ENCODE data around the gene HDAC8.
"Not testable (repeated sequence)": the region's sequence is repeated elsewhere in the genome, so short reads cannot be mapped to it uniquely, and the experiment has no call there.

The HDAC8 gene

GRCh38 chrX:72430405-72430968 lies 142.2 kb downstream of the HDAC8 start:
- no peaks in the 10 kb centered on the region for H3K4me1 ChIP-seq (ENCODE audit: control insufficient read depth in 5 of 5, insufficient read depth in 5 of 5, low read length in 5 of 5)
- peaks cover 0 to 2% (median 0%) of the 10 kb centered on the region in 5 donors for H3K27me3 ChIP-seq (ENCODE audit: control insufficient read depth in 5 of 5, insufficient read depth in 4 of 5, low read length in 5 of 5)
- peaks cover 0 to 5% (median 0%) of the 10 kb centered on the region in 5 donors for H3K9me3 ChIP-seq (ENCODE audit: control insufficient read depth in 5 of 5, low read length in 5 of 5)
- no peak overlapping the region for H3K27ac ChIP-seq (ENCODE audit: low read depth, low read length)
- H3K4me3 ChIP-seq (ENCODE audit: low read depth in 1 of 5, low read length in 5 of 5), result no peak overlapping the region
- H3K9ac ChIP-seq (ENCODE audit: low read length in 5 of 5), result no peak overlapping the region
- H3K36me3 ChIP-seq (ENCODE audit: control insufficient read depth in 5 of 5, insufficient read depth in 5 of 5, low read length in 5 of 5), result no peaks in the 10 kb centered on the region

- no peak overlapping the region for H3K4me3 ChIP-seq (ENCODE audit: low read depth in 1 of 5, low read length in 5 of 5)
- no peaks in the 10 kb centered on the region for H3K4me1 ChIP-seq (ENCODE audit: control insufficient read depth in 5 of 5, insufficient read depth in 5 of 5, low read length in 5 of 5)
- peaks cover 0 to 33% (median 22%) of the 10 kb centered on the region in 5 donors for H3K9me3 ChIP-seq (ENCODE audit: control insufficient read depth in 5 of 5, low read length in 5 of 5)
- no peak overlapping the region for H3K9ac ChIP-seq (ENCODE audit: low read length in 5 of 5)
- no peaks in the 10 kb centered on the region for H3K27me3 ChIP-seq (ENCODE audit: control insufficient read depth in 5 of 5, insufficient read depth in 4 of 5, low read length in 5 of 5)
- H3K27ac ChIP-seq (ENCODE audit: low read depth, low read length), result no peak overlapping the region
- H3K36me3 ChIP-seq (ENCODE audit: control insufficient read depth in 5 of 5, insufficient read depth in 5 of 5, low read length in 5 of 5), result no peaks in the 10 kb centered on the region
Measured at GRCh38 chrX:72421797-72422196, 150.8 kb downstream of the HDAC8 start.

GRCh38 chrX:72409993-72410392 lies 162.7 kb downstream of the HDAC8 start:
- no peak overlapping the region for H3K27ac ChIP-seq (ENCODE audit: low read depth, low read length)
- no peak overlapping the region for H3K4me3 ChIP-seq (ENCODE audit: low read depth in 1 of 5, low read length in 5 of 5)
- peaks cover 0 to 5% (median 0%) of the 10 kb centered on the region in 5 donors for H3K27me3 ChIP-seq (ENCODE audit: control insufficient read depth in 5 of 5, insufficient read depth in 4 of 5, low read length in 5 of 5)
- H3K4me1 ChIP-seq (ENCODE audit: control insufficient read depth in 5 of 5, insufficient read depth in 5 of 5, low read length in 5 of 5), result no peaks in the 10 kb centered on the region
- no peak overlapping the region for H3K9ac ChIP-seq (ENCODE audit: low read length in 5 of 5)
- peaks cover 0 to 4% (median 2%) of the 10 kb centered on the region in 5 donors for H3K9me3 ChIP-seq (ENCODE audit: control insufficient read depth in 5 of 5, low read length in 5 of 5)
- no peaks in the 10 kb centered on the region for H3K36me3 ChIP-seq (ENCODE audit: control insufficient read depth in 5 of 5, insufficient read depth in 5 of 5, low read length in 5 of 5)

GRCh38 chrX:72408885-72409284 lies 163.8 kb downstream of the HDAC8 start:
- Histone ChIP-seq H3K4me1 (ENCODE audit: control insufficient read depth in 5 of 5, insufficient read depth in 5 of 5, low read length in 5 of 5) (no peaks in the 10 kb centered on the region), H3K9ac (ENCODE audit: low read length in 5 of 5) (no peak overlapping the region)

GRCh38 chrX:72405136-72405535 lies 167.5 kb downstream of the HDAC8 start:
- H3K9me3 ChIP-seq (ENCODE audit: control insufficient read depth in 5 of 5, low read length in 5 of 5); H3K27ac ChIP-seq (ENCODE audit: low read depth, low read length); H3K36me3 ChIP-seq (ENCODE audit: control insufficient read depth in 5 of 5, insufficient read depth in 5 of 5, low read length in 5 of 5); H3K4me1 ChIP-seq (ENCODE audit: control insufficient read depth in 5 of 5, insufficient read depth in 5 of 5, low read length in 5 of 5); H3K9ac ChIP-seq (ENCODE audit: low read length in 5 of 5); H3K4me3 ChIP-seq (ENCODE audit: low read depth in 1 of 5, low read length in 5 of 5); H3K27me3 ChIP-seq (ENCODE audit: control insufficient read depth in 5 of 5, insufficient read depth in 4 of 5, low read length in 5 of 5): not testable (repeated sequence)

More at GRCh38 chrX:72408885-72409284, 163.8 kb downstream of the HDAC8 start:
- H3K9me3 ChIP-seq (ENCODE audit: control insufficient read depth in 5 of 5, low read length in 5 of 5), result peaks cover 0 to 4% (median 2%) of the 10 kb centered on the region in 5 donors
- H3K27me3 ChIP-seq (ENCODE audit: control insufficient read depth in 5 of 5, insufficient read depth in 4 of 5, low read length in 5 of 5), result peaks cover 0 to 5% (median 0%) of the 10 kb centered on the region in 5 donors
- H3K36me3 ChIP-seq (ENCODE audit: control insufficient read depth in 5 of 5, insufficient read depth in 5 of 5, low read length in 5 of 5), result no peaks in the 10 kb centered on the region
- no peak overlapping the region for H3K4me3 ChIP-seq (ENCODE audit: low read depth in 1 of 5, low read length in 5 of 5)
- H3K27ac ChIP-seq (ENCODE audit: low read depth, low read length), result no peak overlapping the region

- Histone ChIP-seq H3K4me1 (ENCODE audit: control insufficient read depth in 5 of 5, insufficient read depth in 5 of 5, low read length in 5 of 5) (no peaks in the 10 kb centered on the region), H3K27ac (ENCODE audit: low read depth, low read length) (no peak overlapping the region), H3K9ac (ENCODE audit: low read length in 5 of 5) (no peak overlapping the region), H3K36me3 (ENCODE audit: control insufficient read depth in 5 of 5, insufficient read depth in 5 of 5, low read length in 5 of 5) (no peaks in the 10 kb centered on the region), H3K4me3 (ENCODE audit: low read depth in 1 of 5, low read length in 5 of 5) (no peak overlapping the region), H3K9me3 (ENCODE audit: control insufficient read depth in 5 of 5, low read length in 5 of 5) (peaks cover 0 to 4% (median 0%) of the 10 kb centered on the region in 5 donors), H3K27me3 (ENCODE audit: control insufficient read depth in 5 of 5, insufficient read depth in 4 of 5, low read length in 5 of 5) (no peaks in the 10 kb centered on the region)
Measured at GRCh38 chrX:72402614-72403013, 170.0 kb downstream of the HDAC8 start.

- Histone ChIP-seq H3K4me1 (ENCODE audit: control insufficient read depth in 5 of 5, insufficient read depth in 5 of 5, low read length in 5 of 5) (peaks cover 0 to 20% (median 18%) of the 10 kb centered on the region in 5 donors), H3K9ac (ENCODE audit: low read length in 5 of 5) (no peak overlapping the region), H3K27ac (ENCODE audit: low read depth, low read length) (no peak overlapping the region), H3K9me3 (ENCODE audit: control insufficient read depth in 5 of 5, low read length in 5 of 5) (peaks cover 0 to 4% (median 0%) of the 10 kb centered on the region in 5 donors), H3K36me3 (ENCODE audit: control insufficient read depth in 5 of 5, insufficient read depth in 5 of 5, low read length in 5 of 5) (no peaks in the 10 kb centered on the region), H3K4me3 (ENCODE audit: low read depth in 1 of 5, low read length in 5 of 5) (no peak overlapping the region), H3K27me3 (ENCODE audit: control insufficient read depth in 5 of 5, insufficient read depth in 4 of 5, low read length in 5 of 5) (peaks cover 0 to 3% (median 0%) of the 10 kb centered on the region in 5 donors)
Measured at GRCh38 chrX:72399816-72400215, 172.8 kb downstream of the HDAC8 start.

- Histone ChIP-seq H3K4me1 (ENCODE audit: control insufficient read depth in 5 of 5, insufficient read depth in 5 of 5, low read length in 5 of 5) (peaks cover 0 to 36% (median 22%) of the 10 kb centered on the region in 5 donors), H3K27me3 (ENCODE audit: control insufficient read depth in 5 of 5, insufficient read depth in 4 of 5, low read length in 5 of 5) (peaks cover 0 to 6% (median 3%) of the 10 kb centered on the region in 5 donors), H3K9me3 (ENCODE audit: control insufficient read depth in 5 of 5, low read length in 5 of 5) (peaks cover 0 to 3% (median 0%) of the 10 kb centered on the region in 5 donors), H3K36me3 (ENCODE audit: control insufficient read depth in 5 of 5, insufficient read depth in 5 of 5, low read length in 5 of 5) (no peaks in the 10 kb centered on the region), H3K4me3 (ENCODE audit: low read depth in 1 of 5, low read length in 5 of 5) (no peak overlapping the region), H3K9ac (ENCODE audit: low read length in 5 of 5) (no peak overlapping the region), H3K27ac (ENCODE audit: low read depth, low read length) (no peak overlapping the region)
Measured at GRCh38 chrX:72396117-72396516, 176.5 kb downstream of the HDAC8 start.

GRCh38 chrX:72395237-72395636 lies 177.4 kb downstream of the HDAC8 start:
- H3K4me1 ChIP-seq (ENCODE audit: control insufficient read depth in 5 of 5, insufficient read depth in 5 of 5, low read length in 5 of 5), result peaks cover 0 to 36% (median 22%) of the 10 kb centered on the region in 5 donors
- H3K9me3 ChIP-seq (ENCODE audit: control insufficient read depth in 5 of 5, low read length in 5 of 5), result no peaks in the 10 kb centered on the region
- no peaks in the 10 kb centered on the region for H3K36me3 ChIP-seq (ENCODE audit: control insufficient read depth in 5 of 5, insufficient read depth in 5 of 5, low read length in 5 of 5)
- H3K9ac ChIP-seq (ENCODE audit: low read length in 5 of 5), result no peak overlapping the region
- H3K27me3 ChIP-seq (ENCODE audit: control insufficient read depth in 5 of 5, insufficient read depth in 4 of 5, low read length in 5 of 5), result peaks cover 0 to 6% (median 3%) of the 10 kb centered on the region in 5 donors
- H3K4me3 ChIP-seq (ENCODE audit: low read depth in 1 of 5, low read length in 5 of 5), result no peak overlapping the region
- H3K27ac ChIP-seq (ENCODE audit: low read depth, low read length), result peak overlapping the region; percentile 61

- Histone ChIP-seq H3K4me1 (ENCODE audit: control insufficient read depth in 5 of 5, insufficient read depth in 5 of 5, low read length in 5 of 5) (peaks cover 0 to 36% (median 22%) of the 10 kb centered on the region in 5 donors), H3K9me3 (ENCODE audit: control insufficient read depth in 5 of 5, low read length in 5 of 5) (no peaks in the 10 kb centered on the region), H3K9ac (ENCODE audit: low read length in 5 of 5) (peak overlapping the region in 1 of 5 donors; percentile 35), H3K36me3 (ENCODE audit: control insufficient read depth in 5 of 5, insufficient read depth in 5 of 5, low read length in 5 of 5) (no peaks in the 10 kb centered on the region), H3K27me3 (ENCODE audit: control insufficient read depth in 5 of 5, insufficient read depth in 4 of 5, low read length in 5 of 5) (peaks cover 0 to 6% (median 3%) of the 10 kb centered on the region in 5 donors), H3K4me3 (ENCODE audit: low read depth in 1 of 5, low read length in 5 of 5) (no peak overlapping the region), H3K27ac (ENCODE audit: low read depth, low read length) (peak overlapping the region; percentile 61)
Measured at GRCh38 chrX:72394518-72395170, 178.0 kb downstream of the HDAC8 start.
